ENCODE data around the gene PLCB1.

The PLCB1 gene

GRCh38 chr20:8145246-8146168 is 13.4 kb downstream of the PLCB1 start:
- Histone ChIP-seq H3K9ac (ENCODE audit: low read length) (no peak overlapping the region), H3K9me2 (ENCODE audit: low read depth, low read length) (no peaks in the 10 kb centered on the region), H3K9me3 (ENCODE audit: low read length) (no peaks in the 10 kb centered on the region), H2AFZ (ENCODE audit: low read length) (no peak overlapping the region), H3K4me2 (ENCODE audit: low read length) (no peak overlapping the region), H3K27ac (ENCODE audit: low read depth, low read length, poor library complexity, severe bottlenecking) (no peak overlapping the region), H3K27me3 (ENCODE audit: insufficient read depth, low read length) (no peaks in the 10 kb centered on the region), H3K36me3 (ENCODE audit: insufficient read depth, low read length) (no peaks in the 10 kb centered on the region), H3K79me2 (ENCODE audit: insufficient read depth, low read length) (no peaks in the 10 kb centered on the region), H3F3A (ENCODE audit: insufficient read depth, low read length) (no peaks in the 10 kb centered on the region), H3K4me3 (ENCODE audit: low read depth, low read length, poor library complexity, severe bottlenecking) (no peak overlapping the region), H3K4me1 (ENCODE audit: insufficient read depth, low read length, severe bottlenecking) (no peaks in the 10 kb centered on the region), H4K20me1 (ENCODE audit: insufficient read depth, low read length) (no peaks in the 10 kb centered on the region)
- no peak for TF ChIP-seq CTCF (IDR thresholded peaks at IDR 0.05; ENCODE audit: low read length)
- TF ChIP-seq EZH2 (IDR thresholded peaks at IDR 0.05; ENCODE audit: borderline replicate concordance, low read length) = no peak

GRCh38 chr20:8147476-8147875 is 15.4 kb downstream of the PLCB1 start:
- Histone ChIP-seq H3K36me3 (ENCODE audit: insufficient read depth, low read length) (no peaks in the 10 kb centered on the region), H3K9me3 (ENCODE audit: low read length) (no peaks in the 10 kb centered on the region), H3K27me3 (ENCODE audit: insufficient read depth, low read length) (no peaks in the 10 kb centered on the region), H3K4me1 (ENCODE audit: insufficient read depth, low read length, severe bottlenecking) (peaks cover 6% of the 10 kb centered on the region), H3K27ac (ENCODE audit: low read depth, low read length, poor library complexity, severe bottlenecking) (no peak overlapping the region), H3K9ac (ENCODE audit: low read length) (no peak overlapping the region), H3F3A (ENCODE audit: insufficient read depth, low read length) (no peaks in the 10 kb centered on the region), H3K4me3 (ENCODE audit: low read depth, low read length, poor library complexity, severe bottlenecking) (no peak overlapping the region), H3K9me2 (ENCODE audit: low read depth, low read length) (no peaks in the 10 kb centered on the region), H4K20me1 (ENCODE audit: insufficient read depth, low read length) (no peaks in the 10 kb centered on the region), H3K4me2 (ENCODE audit: low read length) (no peak overlapping the region), H2AFZ (ENCODE audit: low read length) (no peak overlapping the region), H3K79me2 (ENCODE audit: insufficient read depth, low read length) (no peaks in the 10 kb centered on the region)
- TF ChIP-seq EZH2 (IDR thresholded peaks at IDR 0.05; ENCODE audit: borderline replicate concordance, low read length) (no peak), CTCF (IDR thresholded peaks at IDR 0.05; ENCODE audit: low read length) (no peak)

- Histone ChIP-seq H2AFZ (ENCODE audit: low read length) (no peak overlapping the region), H3K4me3 (ENCODE audit: low read depth, low read length, poor library complexity, severe bottlenecking) (no peak overlapping the region), H3K4me2 (ENCODE audit: low read length) (no peak overlapping the region), H3K27me3 (ENCODE audit: insufficient read depth, low read length) (no peaks in the 10 kb centered on the region), H3K9me2 (ENCODE audit: low read depth, low read length) (no peaks in the 10 kb centered on the region), H4K20me1 (ENCODE audit: insufficient read depth, low read length) (no peaks in the 10 kb centered on the region), H3K27ac (ENCODE audit: low read depth, low read length, poor library complexity, severe bottlenecking) (no peak overlapping the region), H3K9ac (ENCODE audit: low read length) (no peak overlapping the region), H3K9me3 (ENCODE audit: low read length) (no peaks in the 10 kb centered on the region), H3F3A (ENCODE audit: insufficient read depth, low read length) (no peaks in the 10 kb centered on the region), H3K36me3 (ENCODE audit: insufficient read depth, low read length) (no peaks in the 10 kb centered on the region), H3K4me1 (ENCODE audit: insufficient read depth, low read length, severe bottlenecking) (peaks cover 12% of the 10 kb centered on the region), H3K79me2 (ENCODE audit: insufficient read depth, low read length) (no peaks in the 10 kb centered on the region)
- TF ChIP-seq EZH2 (IDR thresholded peaks at IDR 0.05; ENCODE audit: borderline replicate concordance, low read length) (no peak), CTCF (IDR thresholded peaks at IDR 0.05; ENCODE audit: low read length) (no peak)
These were observed 16.4 kb downstream of the PLCB1 start for GRCh38 chr20:8148501-8148900.
